ENCODE measurements around the gene EIF3CL.
"Not testable (repeated sequence)": the region's sequence is repeated elsewhere in the genome, so short reads cannot be mapped to it uniquely, and the experiment has no call there.

GRCh38 chr16:28335678-28336077 is 68.0 kb downstream of the EIF3CL start:
- TF ChIP-seq, protein P1, sequence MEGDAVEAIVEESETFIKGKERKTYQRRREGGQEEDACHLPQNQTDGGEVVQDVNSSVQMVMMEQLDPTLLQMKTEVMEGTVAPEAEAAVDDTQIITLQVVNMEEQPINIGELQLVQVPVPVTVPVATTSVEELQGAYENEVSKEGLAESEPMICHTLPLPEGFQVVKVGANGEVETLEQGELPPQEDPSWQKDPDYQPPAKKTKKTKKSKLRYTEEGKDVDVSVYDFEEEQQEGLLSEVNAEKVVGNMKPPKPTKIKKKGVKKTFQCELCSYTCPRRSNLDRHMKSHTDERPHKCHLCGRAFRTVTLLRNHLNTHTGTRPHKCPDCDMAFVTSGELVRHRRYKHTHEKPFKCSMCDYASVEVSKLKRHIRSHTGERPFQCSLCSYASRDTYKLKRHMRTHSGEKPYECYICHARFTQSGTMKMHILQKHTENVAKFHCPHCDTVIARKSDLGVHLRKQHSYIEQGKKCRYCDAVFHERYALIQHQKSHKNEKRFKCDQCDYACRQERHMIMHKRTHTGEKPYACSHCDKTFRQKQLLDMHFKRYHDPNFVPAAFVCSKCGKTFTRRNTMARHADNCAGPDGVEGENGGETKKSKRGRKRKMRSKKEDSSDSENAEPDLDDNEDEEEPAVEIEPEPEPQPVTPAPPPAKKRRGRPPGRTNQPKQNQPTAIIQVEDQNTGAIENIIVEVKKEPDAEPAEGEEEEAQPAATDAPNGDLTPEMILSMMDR (conservative IDR thresholded peaks at IDR 0.05; ENCODE audit: low read depth, low read length) = not testable (repeated sequence)
- TF ChIP-seq EZH2phosphoT487 (IDR thresholded peaks at IDR 0.05; ENCODE audit: borderline replicate concordance, low read length); EZH2 (IDR thresholded peaks at IDR 0.05; ENCODE audit: low read length, unreplicated experiment): not testable (repeated sequence)
